ENCODE measurements around the gene WNT16.

DNA sequence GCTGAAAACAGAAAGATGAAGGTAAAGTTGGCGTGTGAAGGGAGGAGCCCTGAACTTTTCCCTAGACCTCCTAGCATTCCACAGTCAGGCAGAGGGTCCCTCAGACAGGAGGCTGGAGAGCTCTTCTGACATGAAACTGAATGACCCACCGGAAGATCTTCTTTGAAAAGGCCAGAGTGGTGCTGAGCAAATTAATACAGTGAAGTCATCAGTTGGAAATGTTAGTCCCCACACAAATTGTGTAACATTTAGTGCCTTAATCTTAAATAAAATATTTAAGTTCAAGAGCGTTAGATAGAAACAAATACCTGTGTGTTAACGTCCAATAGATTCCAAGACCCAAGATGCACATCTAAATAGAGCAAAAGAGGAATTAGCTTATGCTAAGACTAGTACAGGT lies 49.0 kb upstream of the WNT16 start:
- no peak for TF ChIP-seq FOXA1 (IDR thresholded peaks at IDR 0.05)
- TF ChIP-seq SUZ12 (IDR thresholded peaks at IDR 0.05): no peak
- TF ChIP-seq SP1 (IDR thresholded peaks at IDR 0.05): no peak
- no peak for TF ChIP-seq TARDBP (IDR thresholded peaks at IDR 0.05)
- TF ChIP-seq, protein P1, sequence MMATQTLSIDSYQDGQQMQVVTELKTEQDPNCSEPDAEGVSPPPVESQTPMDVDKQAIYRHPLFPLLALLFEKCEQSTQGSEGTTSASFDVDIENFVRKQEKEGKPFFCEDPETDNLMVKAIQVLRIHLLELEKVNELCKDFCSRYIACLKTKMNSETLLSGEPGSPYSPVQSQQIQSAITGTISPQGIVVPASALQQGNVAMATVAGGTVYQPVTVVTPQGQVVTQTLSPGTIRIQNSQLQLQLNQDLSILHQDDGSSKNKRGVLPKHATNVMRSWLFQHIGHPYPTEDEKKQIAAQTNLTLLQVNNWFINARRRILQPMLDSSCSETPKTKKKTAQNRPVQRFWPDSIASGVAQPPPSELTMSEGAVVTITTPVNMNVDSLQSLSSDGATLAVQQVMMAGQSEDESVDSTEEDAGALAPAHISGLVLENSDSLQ (IDR thresholded peaks at IDR 0.05): no peak
- no peak for TF ChIP-seq FOXM1 (IDR thresholded peaks at IDR 0.05; ENCODE audit: borderline replicate concordance)
- no peak for TF ChIP-seq NFRKB (IDR thresholded peaks at IDR 0.05)

Data from HEK293T (cell line).